DMS53 treated with DMSO at 0.1 percent for 48 hours (cell line): ENCODE measurements around the gene DIP2A.

ENCODE experiments used
- DNase-seq: peaks from one replicate; lab custom pipeline; 2025; ENCODE audit not compliant: unreplicated experiment; lab: John Stamatoyannopoulos, UW

DIP2A gene

GRCh38 chr21:46616656-46617055, 158.0 kb downstream of the DIP2A start:
- no peak for DNase-seq

- no peak for DNase-seq
Measured at GRCh38 chr21:46617267-46618051, 158.8 kb downstream of the DIP2A start.

GRCh38 chr21:46618738-46619379, 160.2 kb downstream of the DIP2A start:
- no peak for DNase-seq
